K562 (cell line): ENCODE measurements around the gene FAM53B. TPM values are rescaled to one million over a fixed set of nuclear protein-coding genes. Genes with fewer than 3 reads are reported as not detected.

ENCODE experiments used
- ATAC-seq: fragments of 200-7000 bp; cut with Tn5 transposase; 3 replicates; pipeline ENCODE4 v1.9.1; 2020; ENCODE audit warnings: moderate library complexity
- BruUV-seq: library from RNA; stranded (reverse); fragments of 400-500 nt; replicated peaks from 2 replicates; lab custom pipeline; 2021; lab: Mats Ljungman, UMichigan
- CTCF ChIA-PET: fragments of 300-600 bp; formaldehyde crosslinking; extraction: SDS; loops from one replicate; lab custom pipeline; 2021; ENCODE audit warnings: low intra/inter-chr PET ratio; lab: Yijun Ruan, JAX
- POLR2A ChIA-PET: fragments of 300-600, 350-650 bp; sonication (Branson Sonifier 250); formaldehyde crosslinking; extraction: SDS; loops from one replicate; lab custom pipeline; 2021; ENCODE audit warnings: antibody characterized with exemption, inconsistent platforms; lab: Yijun Ruan, JAX
- DNase-seq, 4 experiments: peaks; one replicate each; pipeline versions ENCODE4 v3.0.0 to v3.0.0-alpha.2; 2011 to 2018; ENCODE audit warnings: low spot score in 3 of 4, mixed read lengths in 3 of 4; ENCODE audit errors: extremely low read depth in 1 of 4
- FAIRE-seq: peaks from 2 replicates; lab custom pipeline; 2011; peaks lifted over from hg19 to GRCh38; lab: Jason Lieb, UNC
- H2AFZ ChIP-seq: 2 replicates; pipeline ENCODE4 v1.6.0; 2011; ENCODE audit warnings: low read depth, low read length, control low read depth, inconsistent platforms
- H3K27ac ChIP-seq: fragments of 200-600 bp; 3 replicates; pipeline ENCODE4 v1.8.0; 2011; ENCODE audit warnings: low read depth, mild to moderate bottlenecking, control low read depth, inconsistent platforms, low read length, moderate library complexity, mixed read lengths; ENCODE audit errors: extremely low read depth
- H3K27me3 ChIP-seq, 2 experiments: fragments of 300-600 bp in 1 of 2; 2 replicates in 1 of 2; 3 replicates in 1 of 2; pipeline versions ENCODE4 v1.6.0 to v1.8.0; 2011; ENCODE audit warnings: inconsistent platforms in 2 of 2, low read length in 2 of 2, mild to moderate bottlenecking in 1 of 2, mixed read lengths in 1 of 2, moderate library complexity in 1 of 2; ENCODE audit not compliant: control insufficient read depth in 2 of 2, insufficient read depth in 2 of 2
- H3K36me3 ChIP-seq: fragments of 300-600 bp; 3 replicates; pipeline ENCODE4 v1.8.0; 2011; ENCODE audit warnings: mild to moderate bottlenecking, low read length, inconsistent platforms; ENCODE audit not compliant: control insufficient read depth, insufficient read depth
- H3K4me1 ChIP-seq, 2 experiments: fragments of 200-600 bp in 1 of 2; replicated peaks in 1 of 2; 2 replicates in 1 of 2; 3 replicates in 1 of 2; pipeline versions ENCODE4 v1.5.1 to v1.8.0; 2011; ENCODE audit warnings: inconsistent platforms in 2 of 2, low read length in 2 of 2, mild to moderate bottlenecking in 1 of 2, mixed read lengths in 1 of 2, moderate library complexity in 1 of 2; ENCODE audit not compliant: control insufficient read depth in 2 of 2, insufficient read depth in 2 of 2
- H3K4me2 ChIP-seq: 2 replicates; pipeline ENCODE4 v1.6.1; 2011; ENCODE audit warnings: low read length, control low read depth, inconsistent platforms, mixed read lengths; ENCODE audit not compliant: insufficient read depth
- H3K4me3 ChIP-seq: fragments of 200-600 bp; sonication (generic), shearing (Covaris generic); 2 replicates; pipeline ENCODE4 v1.5.1; 2016; ENCODE audit warnings: control low read depth, inconsistent platforms
- H3K79me2 ChIP-seq: fragments of 200-600 bp; 3 replicates; pipeline ENCODE4 v1.8.0; 2011; ENCODE audit warnings: low read length, inconsistent platforms; ENCODE audit not compliant: control insufficient read depth, insufficient read depth
- H3K9ac ChIP-seq, 2 experiments: 2 replicates each; pipeline versions ENCODE4 v1.6.0 to v1.6.1; 2011; ENCODE audit warnings: low read depth in 2 of 2, low read length in 2 of 2, control low read depth in 1 of 2, inconsistent platforms in 1 of 2, mild to moderate bottlenecking in 1 of 2, mixed read lengths in 1 of 2; ENCODE audit not compliant: insufficient read depth in 1 of 2
- H3K9me1 ChIP-seq: one replicate; pipeline ENCODE4 v1.6.0; 2011; ENCODE audit warnings: inconsistent platforms, mild to moderate bottlenecking, low read length, moderate library complexity; ENCODE audit not compliant: control insufficient read depth, insufficient read depth
- H3K9me3 ChIP-seq: replicated peaks from 2 replicates; pipeline ENCODE4 v1.5.1; 2011; ENCODE audit warnings: low read depth, low read length, inconsistent platforms; ENCODE audit not compliant: control insufficient read depth, insufficient read depth
- H4K20me1 ChIP-seq: replicated peaks from 2 replicates; pipeline ENCODE4 v1.6.1; 2011; ENCODE audit warnings: low read length, inconsistent platforms, mixed read lengths; ENCODE audit not compliant: control insufficient read depth, insufficient read depth
- CBX1 ChIP-seq: sonication (generic); IDR thresholded peaks from 2 replicates; pipeline ENCODE4 v1.6.1; 2016; ENCODE audit warnings: antibody characterized with exemption, low read depth, mild to moderate bottlenecking
- DACH1 ChIP-seq: fragments of 450-650 bp; IDR thresholded peaks from 2 replicates; pipeline ENCODE4 v1.6.1; 2018; ENCODE audit not compliant: partially characterized antibody
- EWSR1 ChIP-seq: fragments of 450-650 bp; IDR thresholded peaks from 2 replicates; pipeline ENCODE4 v1.6.1; 2018; ENCODE audit warnings: borderline replicate concordance, mild to moderate bottlenecking, low read depth, moderate library complexity; ENCODE audit not compliant: partially characterized antibody
- GABPB2 ChIP-seq: fragments of 250-450 bp; sonication (Bioruptor Pico); conservative IDR thresholded peaks from 2 replicates; pipeline ENCODE4 v1.5.1; 2021; ENCODE audit warnings: mild to moderate bottlenecking
- HLTF ChIP-seq: fragments of 450-650 bp; IDR thresholded peaks from 2 replicates; pipeline ENCODE4 v1.6.1; 2016
- NUFIP1 ChIP-seq: fragments of 450-650 bp; IDR thresholded peaks from 2 replicates; pipeline ENCODE4 v1.6.1; 2018; ENCODE audit not compliant: partially characterized antibody
- POLR2B ChIP-seq: fragments of 450-650 bp; IDR thresholded peaks from 2 replicates; pipeline ENCODE4 v1.6.1; 2018; ENCODE audit warnings: low read depth; ENCODE audit not compliant: partially characterized antibody
- PRMT5 ChIP-seq: sonication (generic); formaldehyde crosslinking; IDR thresholded peaks from 2 replicates; pipeline ENCODE4 v1.5.0; 2020; ENCODE audit warnings: missing genetic modification reagents
- SAFB ChIP-seq: fragments of 200-400 bp; formaldehyde crosslinking; IDR thresholded peaks from 2 replicates; pipeline ENCODE4 v1.6.1; 2017; ENCODE audit warnings: low read depth, low read length, borderline replicate concordance
- SIN3A ChIP-seq, 2 experiments: fragments of 150-350 bp in 1 of 2; IDR thresholded peaks; 2 replicates each; pipeline ENCODE4 v1.6.1; 2011 to 2016; ENCODE audit warnings: borderline replicate concordance in 2 of 2, low read depth in 2 of 2, low read length in 2 of 2, mild to moderate bottlenecking in 2 of 2, moderate library complexity in 2 of 2; ENCODE audit not compliant: control insufficient read depth in 1 of 2
- SOX6 ChIP-seq: fragments of 450-650 bp; IDR thresholded peaks from 2 replicates; pipeline ENCODE4 v1.6.1; 2014; ENCODE audit warnings: mild to moderate bottlenecking
- ZNF133 ChIP-seq: fragments of 250-450 bp; sonication (Bioruptor Pico); IDR thresholded peaks from 2 replicates; pipeline ENCODE4 v1.4.0; 2020; ENCODE audit warnings: mild to moderate bottlenecking
- ZNF444 ChIP-seq: fragments of 250-450 bp; sonication (Bioruptor Pico); IDR thresholded peaks from 2 replicates; pipeline ENCODE4 v1.4.0; 2020; ENCODE audit warnings: mild to moderate bottlenecking, moderate library complexity
- WGBS: fragments of 100-300 bp; shearing (Covaris generic); methylation state at CpG from one replicate; pipeline ENCODE4 v1.1.6; 2016; ENCODE audit warnings: low coverage, mixed read lengths; ENCODE audit not compliant: insufficient coverage; ENCODE audit errors: missing lambda C conversion rate; 5-methylcytosine and 5-hydroxymethylcytosine counted together
- in situ Hi-C: fragments of 300-500 bp; cut with MboI; formaldehyde crosslinking; loops from 4 replicates; pipeline ENCODE4 v1.15.0; 2018; ENCODE audit warnings: inconsistent platforms, mixed read lengths
- intact Hi-C: fragments of 100-400 bp; cut with micrococcal nuclease; formaldehyde crosslinking; loops from 2 replicates; pipeline ENCODE4 v1.14.2; 2022
- polyA plus RNA-seq, 8 experiments: library from polyadenylated mRNA; depleted of rRNA in 4 of 8; stranded (reverse) in 5 of 8; unstranded in 3 of 8; fragments of >200 nt; fragmentation: Nextera tagmentation in 2 of 8; fragmentation: Illumina TruSeq in 1 of 8; extraction: Ambion mirVana in 2 of 8; extraction: Trizol in 1 of 8; gene quantifications; 2 replicates each; pipeline versions ENCODE4 v1.2.1 to v1.2.3, GENCODE V29; 2011 to 2014; ENCODE audit warnings: inconsistent platforms in 1 of 8, missing spikeins in 1 of 8
- total RNA-seq, 7 experiments: library from RNA; depleted of rRNA in 6 of 7; stranded (reverse); fragments of >200 nt in 6 of 7; fragmentation: Illumina TruSeq in 2 of 7; extraction: Trizol in 2 of 7; gene quantifications; 2 replicates each; pipeline versions ENCODE4 v1.2.1 to v1.2.3, GENCODE V29; 2011 to 2021; ENCODE audit warnings: low replicate concordance in 1 of 7
- TF ChIP-seq, protein P1 (sequence below): fragments of 250-450 bp; sonication (Bioruptor Pico); IDR thresholded peaks from 2 replicates; pipeline ENCODE4 v1.6.1; 2021; ENCODE audit warnings: mild to moderate bottlenecking
- TF ChIP-seq, protein P2 (sequence below): fragments of 450-650 bp; IDR thresholded peaks from 2 replicates; pipeline ENCODE4 v1.7.1; 2018; ENCODE audit warnings: mild to moderate bottlenecking, low read depth; ENCODE audit not compliant: partially characterized antibody
- TF ChIP-seq, protein P3 (sequence below): sonication (generic); formaldehyde crosslinking; IDR thresholded peaks from 2 replicates; pipeline ENCODE4 v1.8.0; 2022; ENCODE audit warnings: mild to moderate bottlenecking, missing genetic modification reagents
- TF ChIP-seq, protein P4 (sequence below): IDR thresholded peaks from 2 replicates; pipeline ENCODE4 v1.6.1; 2011; ENCODE audit not compliant: insufficient read length; ENCODE audit errors: extremely low read depth

The FAM53B gene
- total and polyA plus RNA-seq, 9 of the 15 experiments (the other 6 are each of a cell fraction or from before 2014, with no cell fraction given) = 0.03 to 16.5 (median 5.0) TPM

DNA sequence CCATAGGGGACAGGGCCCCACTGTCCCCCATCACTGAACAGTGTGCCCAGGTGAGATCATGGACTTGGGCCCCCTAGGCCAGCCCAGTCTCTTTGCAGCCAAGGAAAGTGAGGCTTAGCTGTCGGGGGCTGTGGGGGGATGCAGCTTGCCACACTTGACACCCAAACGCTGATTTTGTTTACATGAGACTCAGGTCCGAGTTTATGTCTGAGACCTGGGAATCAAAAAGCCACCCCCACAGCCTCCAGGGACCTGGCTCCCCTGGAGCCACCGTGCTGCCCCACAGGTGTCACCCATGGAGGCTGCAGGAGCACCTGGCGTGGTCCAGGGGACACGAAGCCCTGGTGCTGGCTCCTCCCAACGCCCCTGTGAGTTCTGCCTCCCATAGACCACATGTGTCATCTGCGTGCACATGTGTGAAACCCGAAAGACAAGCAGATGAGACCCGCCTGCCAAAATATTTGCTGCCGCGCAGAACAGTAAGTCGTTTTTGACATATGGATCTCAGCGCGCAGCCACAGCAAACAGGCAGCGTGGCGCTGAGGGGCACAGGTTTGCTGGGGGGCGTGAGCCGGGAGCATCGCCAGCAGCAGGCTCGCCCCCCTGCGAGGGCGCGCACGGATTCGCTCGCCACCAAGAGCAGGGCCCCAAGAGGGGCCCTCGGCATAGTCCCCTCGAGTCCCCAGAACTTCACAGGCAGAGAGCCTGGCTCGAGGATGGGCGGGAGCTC lies 170.3 kb downstream of the FAM53B start:
- no peak overlapping the region for H3K4me3 ChIP-seq
- in situ Hi-C loops = no loop called here
- H3K27me3 ChIP-seq = peaks cover 6 to 51% of the 10 kb centered on the region in 2 experiments; a peak in 3 of 5 replicates
- 24% methylated on average over 26 of the region's 31 CpGs for WGBS
- no peaks in the 10 kb centered on the region for H3K9me1 ChIP-seq
- H2AFZ ChIP-seq = no peak overlapping the region
- ATAC-seq (no peak), DNase-seq (no peak), FAIRE-seq (no peak)
- intact Hi-C loops = no loop called here
- no peaks in the 10 kb centered on the region; the same call in 1 of the 2 replicates for H4K20me1 ChIP-seq
- no peak overlapping the region for H3K4me2 ChIP-seq
- CTCF ChIA-PET = no interaction called here
- POLR2A ChIA-PET = interaction anchor here (0.6 to 0.9 kb wide), 2 partner anchors 8 to 58 kb away, joined by 3 to 4 read pairs; no protein-coding TSS in a partner anchor
- peaks cover 0 to 17% of the 10 kb centered on the region in 2 experiments; a peak in 3 of 5 replicates for H3K4me1 ChIP-seq
- H3K9ac ChIP-seq = no peak overlapping the region
- no peaks in the 10 kb centered on the region for H3K36me3 ChIP-seq
- no peaks in the 10 kb centered on the region for H3K9me3 ChIP-seq
- BruUV-seq = no TSS peak
- no peaks in the 10 kb centered on the region for H3K79me2 ChIP-seq
- H3K27ac ChIP-seq = no peak overlapping the region
- TF ChIP-seq DACH1 (no peak), POLR2B (no peak), SIN3A (IDR thresholded peaks at IDR 0.05; ENCODE audit: borderline replicate concordance in 2 of 2, control insufficient read depth in 1 of 2, low read depth in 2 of 2, low read length in 2 of 2) (no peak), CBX1 (no peak), EWSR1 (no peak), NUFIP1 (no peak), SOX6 (no peak), ZNF444 (CRISPR knock-in tag) (no peak), PRMT5 (CRISPR knock-in tag) (no peak), SAFB (no peak), GABPB2 (no peak), HLTF (no peak), ZNF133 (CRISPR knock-in tag) (no peak)
- TF ChIP-seq, protein P1, sequence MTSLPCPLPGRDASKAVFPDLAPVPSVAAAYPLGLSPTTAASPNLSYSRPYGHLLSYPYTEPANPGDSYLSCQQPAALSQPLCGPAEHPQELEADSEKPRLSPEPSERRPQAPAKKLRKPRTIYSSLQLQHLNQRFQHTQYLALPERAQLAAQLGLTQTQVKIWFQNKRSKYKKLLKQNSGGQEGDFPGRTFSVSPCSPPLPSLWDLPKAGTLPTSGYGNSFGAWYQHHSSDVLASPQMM (CRISPR knock-in tag) = no peak
- TF ChIP-seq, protein P2, sequence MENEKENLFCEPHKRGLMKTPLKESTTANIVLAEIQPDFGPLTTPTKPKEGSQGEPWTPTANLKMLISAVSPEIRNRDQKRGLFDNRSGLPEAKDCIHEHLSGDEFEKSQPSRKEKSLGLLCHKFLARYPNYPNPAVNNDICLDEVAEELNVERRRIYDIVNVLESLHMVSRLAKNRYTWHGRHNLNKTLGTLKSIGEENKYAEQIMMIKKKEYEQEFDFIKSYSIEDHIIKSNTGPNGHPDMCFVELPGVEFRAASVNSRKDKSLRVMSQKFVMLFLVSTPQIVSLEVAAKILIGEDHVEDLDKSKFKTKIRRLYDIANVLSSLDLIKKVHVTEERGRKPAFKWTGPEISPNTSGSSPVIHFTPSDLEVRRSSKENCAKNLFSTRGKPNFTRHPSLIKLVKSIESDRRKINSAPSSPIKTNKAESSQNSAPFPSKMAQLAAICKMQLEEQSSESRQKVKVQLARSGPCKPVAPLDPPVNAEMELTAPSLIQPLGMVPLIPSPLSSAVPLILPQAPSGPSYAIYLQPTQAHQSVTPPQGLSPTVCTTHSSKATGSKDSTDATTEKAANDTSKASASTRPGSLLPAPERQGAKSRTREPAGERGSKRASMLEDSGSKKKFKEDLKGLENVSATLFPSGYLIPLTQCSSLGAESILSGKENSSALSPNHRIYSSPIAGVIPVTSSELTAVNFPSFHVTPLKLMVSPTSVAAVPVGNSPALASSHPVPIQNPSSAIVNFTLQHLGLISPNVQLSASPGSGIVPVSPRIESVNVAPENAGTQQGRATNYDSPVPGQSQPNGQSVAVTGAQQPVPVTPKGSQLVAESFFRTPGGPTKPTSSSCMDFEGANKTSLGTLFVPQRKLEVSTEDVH = no peak
- TF ChIP-seq, protein P3, sequence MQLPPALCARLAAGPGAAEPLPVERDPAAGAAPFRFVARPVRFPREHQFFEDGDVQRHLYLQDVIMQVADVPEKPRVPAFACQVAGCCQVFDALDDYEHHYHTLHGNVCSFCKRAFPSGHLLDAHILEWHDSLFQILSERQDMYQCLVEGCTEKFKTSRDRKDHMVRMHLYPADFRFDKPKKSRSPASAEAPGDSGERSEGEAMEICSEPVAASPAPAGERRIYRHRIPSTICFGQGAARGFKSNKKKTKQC (CRISPR knock-in tag) = no peak
- TF ChIP-seq, protein P4, sequence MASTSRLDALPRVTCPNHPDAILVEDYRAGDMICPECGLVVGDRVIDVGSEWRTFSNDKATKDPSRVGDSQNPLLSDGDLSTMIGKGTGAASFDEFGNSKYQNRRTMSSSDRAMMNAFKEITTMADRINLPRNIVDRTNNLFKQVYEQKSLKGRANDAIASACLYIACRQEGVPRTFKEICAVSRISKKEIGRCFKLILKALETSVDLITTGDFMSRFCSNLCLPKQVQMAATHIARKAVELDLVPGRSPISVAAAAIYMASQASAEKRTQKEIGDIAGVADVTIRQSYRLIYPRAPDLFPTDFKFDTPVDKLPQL = no peak
